Colon (tissue), 2 donors: ENCODE measurements around the gene ELMOD3.
"Not testable (repeated sequence)": the region's sequence is repeated elsewhere in the genome, so short reads cannot be mapped to it uniquely, and the experiment has no call there.

Experiments used
- FAIRE-seq: peaks from 2 replicates; lab custom pipeline; 2012; peaks lifted over from hg19 to GRCh38; lab: Jason Lieb, UNC
- donor health status: control.
- donor health status: control.

Gene ELMOD3

DNA sequence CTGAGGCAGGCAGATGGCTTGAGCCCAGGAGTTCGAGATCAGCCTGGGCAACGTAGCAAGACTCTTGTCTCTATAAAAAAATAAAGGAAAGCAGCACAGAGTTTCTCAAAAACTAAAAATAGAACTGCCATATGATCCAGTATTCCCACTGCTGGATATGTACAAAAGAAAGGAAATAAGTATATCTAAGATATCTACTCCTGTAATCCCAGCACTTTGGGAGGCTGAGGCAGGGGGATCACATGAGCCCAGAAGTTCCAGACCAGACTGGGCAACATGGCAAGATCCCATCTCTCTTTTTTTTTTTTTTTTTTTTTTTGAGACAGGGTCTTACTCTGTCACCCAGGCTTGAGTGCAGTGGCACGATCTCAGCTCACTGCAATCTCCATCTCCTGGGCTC, 24.9 kb upstream of the ELMOD3 start:
- not testable (repeated sequence) for FAIRE-seq

- no peak for FAIRE-seq
These were observed 23.5 kb upstream of the ELMOD3 start for GRCh38 chr2:85330839-85331636.

DNA sequence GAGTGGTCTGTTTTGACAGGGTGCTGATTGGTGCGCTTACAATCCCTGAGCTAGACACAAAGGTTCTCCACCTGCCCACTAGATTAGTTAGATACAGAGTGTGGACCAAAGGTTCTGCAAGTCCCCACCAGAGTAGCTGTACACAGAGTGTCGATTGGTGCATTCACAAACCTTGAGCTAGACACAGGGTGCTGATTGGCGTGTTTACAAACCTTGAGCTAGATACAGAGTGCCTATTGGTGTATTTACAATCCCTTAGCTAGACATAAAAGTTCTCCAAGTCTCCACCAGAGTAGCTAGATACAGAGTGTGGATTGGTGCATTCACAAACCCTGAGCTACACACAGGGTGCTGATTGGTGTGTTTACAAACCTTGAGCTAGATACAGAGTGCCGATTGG, 20.7 kb upstream of the ELMOD3 start:
- not testable (repeated sequence) for FAIRE-seq

- FAIRE-seq: no peak
These were observed 19.6 kb upstream of the ELMOD3 start for GRCh38 chr2:85334928-85335327.

DNA sequence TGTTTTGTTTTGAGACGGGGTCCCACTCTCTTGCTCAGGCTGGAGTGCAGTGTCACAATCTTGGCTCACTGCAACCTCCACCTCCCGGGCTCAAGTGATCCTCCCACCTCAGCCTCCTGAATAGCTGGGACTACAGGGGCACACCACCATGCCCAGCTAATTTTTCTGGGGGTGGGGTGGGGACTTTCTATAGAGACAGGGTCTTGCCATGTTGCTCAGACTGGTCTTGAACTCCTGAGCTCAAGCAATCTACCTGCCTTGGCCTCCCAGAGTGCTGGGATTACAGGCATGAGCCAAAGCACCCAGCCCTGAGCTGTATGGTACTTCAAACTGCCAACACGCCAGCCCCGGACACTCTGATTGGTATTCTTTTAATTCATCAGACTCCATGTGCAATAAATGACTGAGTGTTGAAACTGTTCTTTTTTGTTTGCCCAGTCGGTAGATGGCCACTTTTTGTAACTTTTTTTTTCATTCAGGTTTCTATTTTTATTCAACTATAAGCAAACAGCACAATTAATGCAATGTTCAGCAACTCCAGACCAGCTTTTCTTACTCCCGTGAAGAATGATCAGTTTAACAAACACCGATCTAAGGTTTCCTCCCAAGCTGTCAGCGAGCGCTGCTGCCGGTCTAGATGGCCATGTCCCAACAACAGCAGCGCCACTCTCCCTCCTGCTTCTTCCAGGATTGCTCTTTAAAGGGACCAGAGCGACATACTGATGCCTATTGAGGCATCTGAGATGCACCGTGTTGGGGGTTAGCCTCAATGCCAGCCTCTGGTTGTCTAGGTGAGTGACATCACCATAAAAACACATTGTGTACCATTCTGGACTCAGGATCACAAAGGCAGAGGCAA, 14.3 kb upstream of the ELMOD3 start:
- no peak for FAIRE-seq

DNA sequence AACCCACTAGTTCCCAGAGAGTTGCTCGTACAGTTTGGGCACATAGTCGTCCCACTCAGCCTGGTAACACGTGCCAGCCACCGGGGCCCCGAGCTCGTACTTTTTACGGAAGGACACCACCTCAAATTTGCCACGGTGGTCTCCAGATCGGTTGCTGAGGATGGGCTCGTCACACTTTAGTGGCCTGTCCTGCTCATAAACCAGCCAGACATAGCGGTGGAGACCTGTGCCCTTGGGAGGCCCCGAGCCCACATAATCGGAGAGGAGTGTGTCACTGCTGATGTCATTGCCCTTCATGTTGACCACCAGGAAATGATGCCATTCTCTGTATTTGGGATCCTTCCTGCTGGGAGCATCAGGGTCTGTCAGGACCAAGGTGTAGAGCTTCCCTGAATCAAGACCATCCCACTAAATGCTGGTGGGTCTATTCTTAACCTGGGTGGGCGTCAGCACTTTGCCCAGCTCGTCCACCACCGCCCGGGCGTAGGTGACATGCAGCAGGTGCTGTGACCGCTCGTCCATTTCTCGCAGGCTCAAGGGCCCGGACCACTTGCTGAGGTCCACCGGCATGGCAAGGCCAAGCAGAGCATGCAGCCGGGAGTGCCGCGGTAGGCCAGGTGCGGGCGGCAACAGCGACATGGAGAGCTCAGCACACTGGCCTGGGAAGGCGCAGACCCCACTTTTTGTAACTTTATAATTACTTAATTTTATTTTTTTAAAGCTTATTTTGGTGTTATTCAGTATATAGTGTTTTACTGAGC, 13.1 kb upstream of the ELMOD3 start:
- FAIRE-seq: no peak

DNA sequence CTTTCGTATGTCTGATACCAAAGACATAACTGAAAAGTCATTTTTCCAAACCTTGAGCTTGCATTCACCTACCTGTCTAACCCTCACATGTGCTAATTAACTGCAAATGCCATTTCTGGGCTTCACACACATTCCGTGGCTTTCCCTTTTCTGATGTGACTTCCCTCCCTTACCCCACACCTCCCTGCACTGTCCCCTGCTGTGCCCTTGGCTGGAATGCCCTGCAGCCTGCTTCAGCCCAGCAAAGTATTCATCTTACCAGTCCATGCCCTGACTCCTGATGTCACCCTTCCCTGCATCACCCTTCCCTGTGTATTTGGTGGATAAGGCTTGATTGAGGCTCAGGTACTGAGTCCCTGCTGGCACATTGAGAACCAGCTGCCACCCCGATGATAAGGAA, 12.4 kb upstream of the ELMOD3 start:
- no peak for FAIRE-seq

- FAIRE-seq: not testable (repeated sequence)
These were observed 11.2 kb upstream of the ELMOD3 start for GRCh38 chr2:85343207-85343895.

DNA sequence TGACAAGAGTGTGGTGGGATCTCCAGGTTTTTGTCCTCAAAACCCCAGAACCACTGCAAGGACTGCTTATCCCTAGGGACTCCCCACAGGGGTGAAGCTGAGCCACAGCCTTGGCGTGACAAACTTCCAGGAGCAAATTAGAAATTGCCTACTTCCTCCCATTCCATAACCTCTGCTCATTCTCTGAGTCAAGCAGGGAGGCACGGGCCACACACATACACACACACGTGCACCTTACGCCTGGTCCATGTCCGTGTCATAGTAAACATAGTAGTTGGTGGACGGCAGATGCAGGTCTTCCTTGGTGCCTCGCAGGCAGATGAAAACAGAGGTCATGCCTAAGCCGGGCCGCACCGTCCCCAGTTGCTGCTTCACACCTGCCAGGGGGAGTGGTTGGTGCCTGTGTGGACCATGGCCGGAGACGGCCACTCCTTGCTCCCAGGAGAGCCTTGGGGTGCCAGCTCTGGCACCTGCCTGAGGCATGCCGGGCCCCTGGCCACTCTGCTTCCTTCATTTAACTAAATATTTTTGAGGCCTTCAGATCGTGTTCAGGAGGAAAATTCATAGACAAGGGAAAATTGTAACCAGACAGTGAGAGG, 10.1 kb upstream of the ELMOD3 start:
- no peak for FAIRE-seq

DNA sequence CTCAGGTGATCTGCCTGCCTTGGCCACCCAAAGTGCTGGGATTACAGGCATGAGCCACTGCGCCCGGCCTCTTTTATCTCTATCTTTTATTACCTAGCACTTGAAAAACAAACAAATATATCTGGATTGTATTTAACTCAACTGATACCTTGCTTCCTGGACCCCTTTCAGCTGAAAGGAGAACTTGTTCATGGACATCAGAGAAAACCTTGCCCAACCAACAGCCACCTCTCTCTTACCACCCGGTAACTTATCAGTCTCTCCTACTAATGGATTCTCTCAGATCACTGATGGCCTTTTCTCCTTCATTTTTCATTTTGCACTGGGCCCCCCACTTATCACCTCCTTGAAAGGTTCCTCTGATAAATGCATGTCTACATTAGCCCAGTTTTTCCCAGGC, 7.0 kb upstream of the ELMOD3 start:
- no peak for FAIRE-seq

GRCh38 chr2:85353876-85354285, 688 bp upstream of the ELMOD3 start:
- no peak for FAIRE-seq

GRCh38 chr2:85355073-85355410, 473 bp downstream of the ELMOD3 start:
- no peak for FAIRE-seq

DNA sequence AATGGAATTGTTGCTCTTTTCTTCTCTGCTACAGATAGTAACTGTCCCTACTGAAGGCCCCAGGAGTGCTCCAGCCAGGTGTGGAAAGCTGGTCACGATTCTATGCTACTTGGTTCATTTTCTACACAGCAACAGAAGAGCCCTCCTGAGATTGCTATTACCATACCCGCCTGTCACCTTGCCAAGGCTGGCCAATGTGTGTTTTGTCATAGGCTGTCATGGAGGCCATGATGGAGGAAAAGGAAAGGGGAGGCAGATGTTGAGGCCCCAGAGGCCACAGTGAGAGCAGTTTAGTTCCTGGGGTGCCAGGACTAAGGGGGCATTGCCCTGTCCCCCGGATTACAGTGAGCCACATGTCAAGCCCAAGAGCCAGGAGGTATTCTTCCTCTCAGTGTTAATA, 952 bp downstream of the ELMOD3 start:
- no peak for FAIRE-seq

DNA sequence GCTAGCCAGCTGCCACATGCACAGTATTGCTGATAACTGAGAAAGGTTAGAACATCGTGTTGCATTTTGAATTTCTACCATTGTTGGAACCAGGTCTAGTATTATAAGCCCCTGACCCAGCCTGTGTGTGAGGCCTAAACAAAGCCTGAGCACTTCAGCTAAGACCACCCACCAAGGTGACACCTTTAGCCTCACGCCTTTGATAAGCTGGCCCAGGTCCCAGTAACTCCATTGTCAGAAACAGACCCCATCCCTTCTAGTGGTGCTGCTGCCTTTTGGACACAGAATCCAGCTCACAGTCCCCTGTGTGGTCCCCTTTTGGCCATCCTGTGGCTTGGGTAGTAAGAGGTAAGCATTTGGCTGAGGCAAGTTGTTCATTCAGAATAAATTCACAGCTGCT, 1.6 kb downstream of the ELMOD3 start:
- FAIRE-seq: no peak

DNA sequence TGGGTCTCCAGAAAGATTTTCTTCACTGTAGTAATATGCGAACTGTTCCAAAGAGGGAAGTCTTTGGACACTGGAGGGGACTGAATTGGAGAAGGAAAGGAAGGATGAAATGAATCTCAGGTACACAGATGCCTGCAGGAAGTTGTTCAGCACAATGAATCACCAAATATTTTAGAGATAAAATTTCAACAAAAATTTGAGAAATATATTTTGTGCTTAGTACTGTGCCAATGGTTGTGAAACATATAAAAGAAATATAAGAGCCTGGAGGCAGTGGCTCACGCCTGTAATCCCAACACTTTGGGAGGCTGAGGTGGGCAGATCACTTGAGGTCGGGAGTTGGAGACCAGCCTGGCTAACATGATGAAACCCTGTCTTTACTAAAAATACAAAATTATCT, 3.2 kb downstream of the ELMOD3 start:
- no peak for FAIRE-seq

DNA sequence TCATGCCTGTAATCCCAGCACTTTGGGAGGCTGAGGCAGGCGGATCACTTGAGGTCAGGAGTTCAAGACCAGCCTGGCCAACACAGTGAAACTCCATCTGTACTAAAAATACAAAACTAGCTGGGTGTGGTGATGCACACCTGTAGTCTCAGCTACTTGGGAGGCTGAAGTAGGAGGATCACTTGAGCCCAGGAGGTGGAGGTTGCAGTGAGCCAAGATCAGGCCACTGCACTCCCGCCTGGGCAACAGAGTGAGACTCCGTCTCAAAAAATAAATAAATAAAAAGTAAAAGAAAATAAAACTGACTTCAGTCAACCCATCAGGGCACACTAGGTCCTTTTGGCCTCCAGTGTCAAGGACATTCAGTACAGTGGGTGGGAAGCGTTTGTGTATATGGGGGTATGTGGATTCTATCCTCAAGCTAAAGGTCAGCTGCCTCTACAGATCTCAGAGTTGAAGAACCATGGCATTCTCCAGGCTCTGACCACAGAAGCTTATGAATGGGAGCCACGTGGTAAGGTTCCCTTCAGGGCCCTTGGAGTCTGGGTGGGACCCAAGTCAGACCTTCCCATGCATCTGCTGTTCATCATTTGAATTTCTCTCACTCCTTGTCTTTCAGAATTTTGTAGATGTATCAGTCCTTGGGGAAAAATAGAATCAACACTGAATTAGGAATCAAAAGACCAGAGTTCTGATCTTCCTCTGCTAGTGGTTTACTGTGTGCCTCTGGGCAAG, 8.3 kb downstream of the ELMOD3 start:
- not testable (repeated sequence) for FAIRE-seq

DNA sequence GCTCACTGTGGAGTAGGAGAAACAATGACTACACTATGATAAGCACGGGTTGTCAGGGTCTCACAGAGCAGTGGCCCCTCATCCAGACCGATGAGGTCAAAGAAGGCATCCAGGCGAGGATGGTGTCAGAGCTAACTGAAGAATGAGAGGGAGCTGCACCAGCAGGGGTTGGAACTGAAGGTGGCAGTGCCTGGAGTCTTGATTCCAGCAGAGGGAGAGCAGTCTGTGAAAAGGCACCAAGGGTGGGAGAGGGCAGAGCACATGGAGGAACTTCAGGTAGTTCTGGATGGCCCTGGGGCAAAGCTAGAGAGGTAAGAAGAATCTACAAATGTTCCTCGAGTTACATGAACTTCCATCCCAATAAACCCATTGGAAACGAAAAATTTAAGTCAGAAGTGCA, 12.6 kb downstream of the ELMOD3 start:
- FAIRE-seq: no peak

DNA sequence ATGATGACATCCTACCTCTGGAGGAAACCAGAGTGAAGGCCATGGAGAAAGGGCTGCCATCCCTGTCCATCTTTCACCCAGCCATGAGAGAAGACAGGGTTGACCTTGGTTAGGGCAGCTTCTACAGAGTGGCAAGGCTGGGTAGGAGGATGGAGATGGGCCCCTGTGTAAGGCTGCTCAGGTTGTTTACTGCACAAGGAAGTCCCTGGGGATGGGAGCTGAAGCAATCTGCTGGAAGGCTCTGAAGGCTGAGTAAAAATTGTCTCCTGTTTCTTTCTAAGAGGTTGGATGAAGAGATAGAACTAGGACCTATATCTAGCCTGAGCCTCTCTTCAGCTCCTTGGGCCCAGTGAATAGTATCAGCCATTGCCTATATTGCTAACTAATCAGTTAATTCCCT, 14.4 kb downstream of the ELMOD3 start:
- FAIRE-seq: no peak

GRCh38 chr2:85369500-85369899, 14.9 kb downstream of the ELMOD3 start:
- no peak for FAIRE-seq

- FAIRE-seq: no peak
These were observed 16.5 kb downstream of the ELMOD3 start for GRCh38 chr2:85371045-85371444.
